NCI-H82 treated with DMSO at 0.1 percent for 48 hours (cell line): ENCODE results near the gene MTUS2.

ENCODE experiments used
- DNase-seq: peaks from one replicate; lab custom pipeline; 2025; ENCODE audit not compliant: unreplicated experiment; lab: John Stamatoyannopoulos, UW

MTUS2 gene

DNA sequence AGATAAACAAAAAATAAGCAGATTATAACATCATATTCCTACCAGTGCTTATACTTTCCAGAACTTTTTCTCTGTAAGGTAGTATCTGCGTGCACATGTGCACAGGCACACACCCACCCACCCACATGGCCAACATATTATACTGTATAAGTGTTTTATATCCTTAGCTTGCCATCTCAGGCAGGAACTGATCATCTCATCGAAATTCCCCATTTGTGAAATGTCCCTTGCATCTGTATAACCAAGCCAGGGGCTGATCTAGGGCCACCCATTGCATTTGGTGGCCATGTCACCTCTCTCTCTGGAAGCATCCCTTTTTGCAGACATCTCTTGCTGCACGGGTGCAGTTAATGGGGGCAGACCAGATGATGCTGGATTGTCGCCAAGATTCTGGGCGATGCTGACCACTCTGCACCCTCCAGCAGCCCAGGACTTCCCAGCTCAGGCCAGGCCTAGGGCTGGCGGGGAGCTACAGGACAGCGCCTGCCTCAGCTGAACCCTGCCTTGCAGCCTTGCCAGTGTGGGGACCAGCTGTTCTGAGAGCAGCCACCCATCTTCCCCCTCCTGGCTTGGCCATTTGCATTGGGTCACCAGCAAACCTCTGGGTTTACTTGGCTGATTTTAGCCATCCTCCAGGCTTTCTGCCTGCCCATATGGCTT, 679.5 kb downstream of the MTUS2 start:
- DNase-seq: no peak

DNA sequence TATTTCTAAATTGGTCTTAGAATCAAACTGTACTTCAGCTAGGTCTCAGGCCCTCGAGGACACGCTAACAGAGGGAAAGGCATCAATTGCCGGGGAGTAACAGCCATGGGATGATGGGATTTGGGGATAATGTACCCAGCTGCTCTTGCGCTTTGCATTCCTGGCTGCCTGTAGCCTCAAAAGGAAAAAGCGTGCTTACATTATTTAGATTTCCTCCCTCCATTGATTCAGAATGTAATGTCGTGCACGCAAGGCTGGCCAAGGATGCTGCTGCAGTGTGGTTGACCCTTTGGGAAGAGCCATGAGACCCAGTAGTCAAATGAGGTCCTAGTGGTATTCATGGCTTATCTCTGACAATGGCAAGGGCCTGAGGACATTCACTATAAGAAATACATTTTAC, 680.2 kb downstream of the MTUS2 start:
- DNase-seq: no peak

DNA sequence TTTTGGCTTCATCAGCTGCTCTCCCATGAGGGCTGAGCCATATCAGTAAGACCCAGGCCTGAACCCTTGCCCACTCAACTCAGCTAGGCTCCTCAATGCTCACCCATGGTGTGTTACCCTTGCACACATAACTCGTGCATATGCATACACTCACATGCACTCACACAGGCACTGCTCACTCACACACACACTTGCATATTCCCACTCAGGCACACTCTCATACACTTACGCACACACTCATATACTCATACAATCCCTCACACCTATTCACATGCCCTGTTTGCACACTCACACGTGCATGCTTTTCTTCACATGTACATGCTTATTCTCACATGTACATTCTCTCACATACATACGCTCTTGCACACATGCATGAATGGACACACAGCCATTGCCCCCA, 681.5 kb downstream of the MTUS2 start:
- no peak for DNase-seq

DNA sequence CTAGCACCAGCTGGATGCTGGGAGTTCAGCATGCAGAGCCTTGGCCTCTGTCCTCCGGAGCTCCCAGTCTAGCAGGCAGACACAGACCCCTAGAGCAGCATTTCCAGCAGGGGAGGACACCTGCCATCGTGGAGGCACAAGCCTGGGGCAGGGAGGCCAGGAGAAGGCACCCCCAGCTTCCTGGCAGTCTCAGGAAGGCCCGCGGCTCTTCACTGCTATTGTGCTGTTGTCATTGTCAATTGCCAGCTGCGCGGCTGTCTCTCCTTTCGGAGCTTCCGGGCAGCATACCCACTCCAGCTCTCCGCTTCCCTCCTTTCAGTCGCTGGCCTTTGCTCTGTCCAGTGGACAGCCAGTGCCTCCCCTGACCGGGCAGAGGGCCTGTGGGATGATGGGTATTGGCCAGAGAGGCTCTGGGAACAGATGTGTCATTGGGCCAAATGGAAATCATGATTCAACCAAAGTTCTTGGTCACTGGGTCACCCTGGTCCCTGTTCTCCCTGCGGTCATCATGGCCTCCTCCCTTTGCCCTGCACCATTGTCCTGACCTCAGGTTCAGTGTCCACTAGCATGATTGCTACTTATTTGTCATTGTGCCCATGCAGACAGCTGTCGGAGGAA, 682.4 kb downstream of the MTUS2 start:
- no peak for DNase-seq

DNA sequence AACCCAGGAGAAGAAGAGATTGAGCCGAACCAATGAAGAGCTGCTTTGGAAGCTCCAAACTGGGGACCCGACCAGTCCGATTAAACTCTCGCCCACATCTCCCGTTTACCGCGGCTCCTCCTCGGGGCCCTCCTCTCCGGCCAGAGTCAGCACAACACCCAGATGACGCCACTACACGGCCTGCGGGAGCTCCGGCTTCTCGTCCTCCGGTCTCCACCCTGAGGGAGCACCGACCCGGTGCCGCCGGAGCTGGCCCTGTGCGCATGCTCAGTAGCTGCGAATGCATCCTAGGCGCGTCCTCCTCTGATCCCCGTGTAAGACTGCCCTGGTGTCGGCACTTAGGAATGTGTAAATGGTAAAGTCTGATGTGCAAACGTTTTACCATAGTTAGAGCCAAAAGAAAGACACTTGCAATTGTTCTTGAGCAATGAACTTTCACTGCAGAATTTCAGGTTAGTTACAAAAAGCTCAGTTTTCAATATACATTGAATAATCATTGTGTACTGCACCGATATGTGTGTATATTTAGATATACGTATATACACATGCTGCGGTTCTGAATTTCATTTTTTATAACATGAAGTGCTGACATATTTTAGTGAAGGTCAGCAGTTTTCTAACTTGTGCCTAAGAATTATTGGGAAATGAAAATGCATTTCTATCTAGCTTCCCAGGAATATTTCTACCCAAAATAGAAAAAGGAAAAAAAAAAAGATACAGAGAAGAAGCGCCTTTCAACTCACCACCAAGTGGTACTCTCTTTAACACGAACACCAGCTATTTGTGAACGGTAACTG, 683.1 kb downstream of the MTUS2 start:
- DNase-seq: no peak

DNA sequence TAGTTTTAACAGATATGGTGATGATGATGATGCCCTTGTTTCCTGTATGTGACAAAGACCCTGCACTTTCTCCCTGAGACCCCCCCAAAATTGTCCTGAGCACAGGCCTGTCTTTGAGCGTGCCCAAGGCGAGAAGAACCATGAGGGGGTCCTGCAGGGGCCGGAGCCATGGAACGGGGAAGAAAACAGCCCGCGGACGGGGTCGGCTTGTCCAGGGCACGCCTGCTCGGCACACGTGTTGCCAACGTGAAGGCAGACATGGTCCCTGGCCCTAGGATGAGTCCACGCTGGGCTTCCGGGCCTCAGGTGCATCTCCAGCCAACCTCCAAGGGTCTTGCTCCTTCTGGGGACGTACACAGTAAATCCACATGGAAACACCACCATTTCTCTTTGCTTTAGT, 684.6 kb downstream of the MTUS2 start:
- no peak for DNase-seq

DNA sequence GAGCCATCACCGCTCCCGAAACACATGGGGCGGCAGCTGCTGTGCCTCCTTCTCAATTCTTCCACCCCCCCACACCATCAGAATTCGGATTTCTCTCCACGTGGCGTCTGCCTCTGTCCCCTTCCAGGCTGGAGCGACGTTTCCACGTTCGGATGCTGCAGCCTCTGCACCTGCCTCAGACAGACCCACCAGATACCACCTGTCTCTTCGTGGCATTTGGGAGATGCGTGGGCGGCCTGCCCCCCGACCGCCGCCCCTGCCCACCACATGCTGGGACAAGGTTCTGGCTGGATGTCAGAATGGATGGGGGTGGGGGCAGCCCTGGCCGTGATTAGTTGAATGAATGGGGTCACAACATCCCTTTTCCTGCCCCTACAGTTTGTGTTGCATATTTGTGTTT, 685.4 kb downstream of the MTUS2 start:
- no peak for DNase-seq

DNA sequence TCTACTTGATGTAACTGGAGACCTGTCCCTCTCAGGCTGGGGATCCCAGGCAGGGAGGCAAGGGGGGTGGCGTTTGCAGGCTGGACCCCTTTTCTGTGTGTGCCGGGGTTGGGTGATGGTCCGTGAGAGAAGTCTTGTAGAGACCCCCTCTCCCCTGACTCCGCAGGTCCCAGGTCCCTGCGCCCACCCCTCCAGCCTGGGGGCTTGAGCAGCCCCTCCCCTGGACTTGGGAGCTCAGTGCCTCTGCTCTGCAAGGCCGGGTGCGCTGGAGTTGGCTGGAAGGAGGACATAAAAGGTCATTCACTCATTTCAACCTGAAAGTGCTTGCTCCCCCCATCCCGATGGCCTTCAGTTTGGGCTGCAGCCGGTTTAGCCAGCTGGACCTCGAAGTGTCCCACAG, 685.8 kb downstream of the MTUS2 start:
- no peak for DNase-seq

DNA sequence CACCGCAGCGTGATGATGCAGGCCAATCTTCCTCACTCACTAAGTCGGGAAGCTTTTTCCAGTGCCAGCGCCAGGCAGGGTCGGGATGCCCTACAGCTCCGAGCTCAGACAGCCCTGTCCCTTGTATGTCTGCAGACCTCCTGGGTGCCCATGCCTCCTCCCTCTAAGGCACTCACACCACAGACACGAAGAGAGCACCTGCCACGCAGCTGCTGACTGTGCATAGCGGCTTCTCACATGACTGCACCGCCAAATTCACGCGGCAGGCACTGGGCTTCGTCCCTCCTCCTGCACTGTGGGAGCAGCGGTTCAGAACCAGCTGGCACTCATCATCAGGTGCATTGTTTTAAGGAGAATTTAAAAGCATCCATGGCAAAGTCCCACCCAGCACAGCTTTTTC, 687.2 kb downstream of the MTUS2 start:
- no peak for DNase-seq

DNA sequence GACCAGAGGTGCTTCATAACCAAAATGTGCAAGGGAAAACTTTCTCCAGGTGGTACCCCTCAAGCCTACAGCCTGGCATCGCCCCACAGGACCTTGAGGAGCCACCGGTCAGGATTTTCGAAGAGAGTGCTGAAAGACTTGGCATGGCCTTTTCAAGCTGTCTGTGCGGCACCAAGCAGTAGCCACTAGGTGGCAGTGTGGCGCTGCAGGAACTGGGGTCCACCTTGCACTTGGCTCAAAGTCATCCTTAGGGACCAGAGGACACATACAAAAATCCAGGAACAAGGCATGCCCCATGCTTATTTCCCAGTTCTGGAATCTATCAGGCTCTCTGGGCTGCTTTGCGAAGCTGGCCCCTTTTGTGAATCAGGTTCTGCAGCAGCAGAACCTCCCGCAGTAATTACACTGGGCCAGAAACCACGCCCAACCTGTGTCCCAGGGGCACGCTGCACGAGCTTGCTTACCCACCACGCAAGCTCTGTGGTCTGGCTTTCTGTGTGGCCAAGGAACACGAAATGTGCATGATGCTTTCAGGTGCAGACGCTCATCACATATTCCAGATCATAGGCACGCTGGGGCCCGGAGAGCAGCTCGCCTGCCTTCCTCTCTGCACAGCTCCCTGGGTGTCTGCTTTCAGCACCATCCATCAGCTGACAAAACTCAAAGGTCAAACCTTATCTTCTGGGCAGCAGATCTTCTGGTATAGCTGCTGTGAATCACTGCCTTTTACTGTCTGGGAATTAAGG, 688.2 kb downstream of the MTUS2 start:
- DNase-seq: peak; percentile 19

DNA sequence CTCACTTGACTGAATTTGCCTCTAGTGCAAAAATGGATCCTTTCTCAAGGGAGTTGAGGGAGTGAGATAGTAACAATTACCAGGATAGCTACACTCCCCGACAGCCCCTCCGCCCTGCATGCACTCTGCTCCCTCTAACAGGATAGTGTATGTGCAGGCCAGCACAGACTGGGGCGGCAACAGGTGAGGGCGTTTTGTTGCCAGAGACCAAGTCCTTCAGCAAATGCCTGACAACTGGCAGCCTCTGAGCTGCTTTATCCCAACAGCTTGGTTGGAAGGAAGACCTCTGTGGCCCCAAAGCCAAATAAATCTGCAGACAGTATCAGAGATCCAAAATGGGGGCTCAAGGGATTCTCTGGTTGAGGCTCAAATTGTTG, 688.7 kb downstream of the MTUS2 start:
- no peak for DNase-seq

DNA sequence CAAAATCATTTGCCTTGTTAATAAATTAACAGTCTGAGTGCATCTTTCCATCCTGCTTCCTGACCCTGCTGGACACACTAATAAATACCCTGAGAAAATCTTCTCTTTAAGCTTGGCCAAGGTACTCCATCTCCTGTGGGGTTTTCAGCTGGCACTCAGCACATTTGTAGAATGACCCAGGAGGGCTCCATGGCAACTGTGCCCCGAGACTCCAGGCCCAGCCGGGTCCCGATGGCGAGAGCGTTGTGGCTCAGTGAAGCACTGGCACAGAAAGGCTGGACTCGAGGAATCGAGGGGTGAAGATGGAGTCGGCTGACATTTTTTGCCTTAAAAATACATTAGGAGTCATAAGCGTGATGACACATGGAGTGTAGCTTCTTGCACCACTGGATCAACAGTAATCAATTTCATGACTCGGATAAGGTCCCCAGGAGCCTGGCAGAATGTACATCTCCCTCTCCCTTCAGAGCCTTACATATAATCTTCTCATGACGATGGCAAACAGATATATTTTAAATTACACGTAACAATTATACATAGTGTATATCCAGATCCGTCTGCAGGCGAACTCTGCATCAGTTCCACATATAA, 690.0 kb downstream of the MTUS2 start:
- no peak for DNase-seq

DNA sequence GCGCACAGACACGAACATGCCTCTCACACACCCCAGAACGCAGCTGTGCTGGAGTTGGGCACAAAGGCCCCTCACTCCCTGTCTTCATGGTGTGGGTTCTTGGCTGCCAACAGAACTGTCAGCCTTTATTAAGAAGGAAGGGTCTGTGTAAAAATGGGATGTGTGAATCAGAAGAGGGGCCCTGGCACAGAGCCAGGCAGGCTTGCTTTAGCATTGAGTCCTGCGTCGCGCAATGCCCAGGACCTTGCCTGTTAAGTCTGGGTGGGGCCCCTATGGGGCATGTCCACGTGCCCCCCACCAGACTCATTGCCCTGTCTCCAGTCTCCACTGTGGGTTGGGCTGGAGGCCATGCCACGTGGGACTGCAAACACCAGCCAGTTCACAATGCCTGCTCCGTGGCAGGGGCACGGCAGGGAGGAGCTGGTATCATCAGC, 690.5 kb downstream of the MTUS2 start:
- no peak for DNase-seq

DNA sequence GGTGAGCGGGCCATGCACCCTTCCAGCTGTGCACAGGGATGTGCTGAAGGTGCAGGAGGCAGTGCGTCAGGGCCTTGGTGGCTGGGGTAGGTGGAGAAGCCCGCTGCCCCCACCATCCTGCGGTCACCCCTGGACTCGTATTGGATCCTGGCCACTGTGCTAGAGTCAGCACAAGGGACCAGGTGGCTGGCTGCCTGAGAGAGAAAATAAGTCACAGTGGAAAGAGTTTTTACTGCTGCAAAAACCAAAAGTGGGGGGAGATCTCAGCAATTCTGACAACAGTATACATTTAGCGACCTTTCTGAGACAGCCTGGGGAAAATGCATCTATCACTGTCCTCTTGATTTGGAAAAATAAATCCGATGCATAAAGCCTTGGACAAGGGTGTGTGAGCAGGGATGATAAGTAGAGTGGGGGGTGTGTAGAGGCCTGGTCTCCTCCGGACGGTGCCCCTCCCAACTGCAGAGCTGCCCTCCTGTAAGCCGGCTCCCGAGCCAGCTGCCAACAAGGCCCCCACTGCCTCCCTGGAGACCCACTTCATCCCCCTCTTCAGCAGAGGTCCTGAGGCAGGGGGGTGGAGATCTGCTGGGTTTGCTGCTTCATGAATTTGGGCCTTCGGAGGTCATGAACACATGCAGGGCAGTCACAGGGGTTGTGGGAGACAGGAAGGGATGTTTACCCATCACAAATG, 691.1 kb downstream of the MTUS2 start:
- no peak for DNase-seq

DNA sequence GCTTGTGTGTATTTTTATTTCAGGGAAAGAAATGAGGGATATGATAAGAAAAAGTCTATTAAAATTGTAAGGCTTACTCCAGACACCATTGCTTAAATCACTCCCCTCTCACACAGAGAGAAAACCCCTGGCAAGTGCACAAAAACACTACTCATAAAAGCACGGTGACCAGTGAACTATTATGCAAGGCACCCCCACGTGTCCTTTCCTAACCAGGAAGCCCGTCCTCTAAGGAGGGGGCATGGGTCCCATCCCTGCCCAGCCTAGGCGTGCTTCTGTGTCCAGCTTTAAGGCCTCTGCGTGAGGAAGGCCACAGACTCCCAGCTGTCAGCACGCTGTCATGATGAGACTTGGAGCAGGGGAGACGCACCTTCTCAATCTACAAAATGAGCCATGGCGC, 691.8 kb downstream of the MTUS2 start:
- no peak for DNase-seq

DNA sequence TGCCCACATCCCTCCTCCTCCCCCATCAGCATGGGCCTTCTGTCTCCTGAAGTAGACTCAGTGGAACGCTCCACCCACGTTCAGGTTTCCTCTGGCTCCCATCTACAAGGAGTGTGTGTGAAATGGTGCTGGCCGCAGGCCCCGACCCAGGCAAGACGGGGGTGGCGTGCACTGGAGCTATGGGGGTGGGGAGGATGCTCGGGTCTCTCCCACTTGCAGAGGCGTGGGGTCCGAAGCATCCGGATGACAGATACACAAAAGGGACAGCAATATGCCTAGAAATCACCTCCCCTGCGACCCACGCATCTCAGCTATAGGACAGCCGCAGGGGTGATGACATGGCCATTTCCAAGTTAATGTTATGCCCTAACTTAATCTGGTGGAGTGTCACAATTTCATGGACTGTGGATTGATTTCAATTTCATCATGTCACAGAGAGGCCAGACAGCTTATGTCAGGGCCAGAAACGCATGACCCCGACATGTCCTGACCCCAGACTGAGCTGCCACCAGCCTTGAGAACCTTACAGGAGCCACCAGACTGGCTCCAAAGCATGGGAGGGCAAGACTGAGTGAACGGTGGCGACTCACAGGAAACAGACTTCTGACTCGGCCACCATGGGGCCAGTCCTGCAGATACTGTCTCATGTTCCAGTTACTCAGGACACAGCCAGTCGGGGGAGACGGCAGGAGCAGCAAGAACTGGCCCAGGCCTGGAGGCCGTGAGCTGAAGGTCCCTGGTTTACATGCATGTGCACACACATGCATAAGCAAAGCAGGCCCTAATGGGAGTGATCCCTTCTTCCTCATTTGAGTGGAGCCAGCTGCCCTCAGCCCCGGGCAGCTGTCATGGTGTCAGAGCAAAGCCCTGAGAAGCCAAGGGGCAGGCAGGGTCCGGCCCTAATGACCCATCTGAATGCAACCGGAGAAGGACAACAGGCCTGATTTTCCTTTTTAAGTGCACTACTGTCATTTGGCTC, 693.2 kb downstream of the MTUS2 start:
- DNase-seq: no peak

DNA sequence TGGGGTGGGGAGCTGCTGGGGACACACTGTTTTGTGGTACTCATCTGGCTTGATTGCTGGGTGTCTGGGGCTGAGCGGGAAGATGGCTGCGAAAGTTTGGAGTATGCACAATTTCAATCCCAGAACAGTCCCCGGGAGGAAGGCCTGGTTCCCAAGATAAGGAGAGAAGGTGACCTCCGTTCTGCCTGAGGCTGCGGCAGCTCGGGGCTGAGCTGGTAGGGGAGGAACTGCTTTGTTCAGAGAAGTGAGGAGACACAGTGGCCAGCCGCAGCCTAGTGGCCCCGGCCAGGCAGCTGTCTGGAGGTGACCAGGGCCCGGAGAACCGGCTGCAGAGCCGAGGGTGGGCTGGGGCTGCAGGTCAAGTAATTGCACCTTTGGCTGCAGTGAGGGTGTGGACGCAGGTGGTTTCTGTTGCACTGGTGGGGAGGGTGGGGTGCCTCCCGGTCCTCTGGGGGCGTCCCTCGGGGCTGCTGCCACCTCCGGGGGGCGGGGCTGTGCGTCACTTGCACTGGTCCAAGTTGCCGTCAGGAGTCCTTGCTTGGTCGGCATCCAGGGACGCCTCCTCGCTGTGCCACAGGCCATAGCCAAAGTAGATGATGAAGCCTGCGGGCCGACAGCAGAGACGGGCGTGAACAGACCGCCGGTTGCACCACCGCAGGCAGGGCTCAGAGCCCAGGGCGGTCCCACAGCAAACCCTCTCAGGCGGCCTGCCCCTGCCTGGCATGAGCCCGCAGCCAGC, 694.0 kb downstream of the MTUS2 start:
- DNase-seq: no peak

DNA sequence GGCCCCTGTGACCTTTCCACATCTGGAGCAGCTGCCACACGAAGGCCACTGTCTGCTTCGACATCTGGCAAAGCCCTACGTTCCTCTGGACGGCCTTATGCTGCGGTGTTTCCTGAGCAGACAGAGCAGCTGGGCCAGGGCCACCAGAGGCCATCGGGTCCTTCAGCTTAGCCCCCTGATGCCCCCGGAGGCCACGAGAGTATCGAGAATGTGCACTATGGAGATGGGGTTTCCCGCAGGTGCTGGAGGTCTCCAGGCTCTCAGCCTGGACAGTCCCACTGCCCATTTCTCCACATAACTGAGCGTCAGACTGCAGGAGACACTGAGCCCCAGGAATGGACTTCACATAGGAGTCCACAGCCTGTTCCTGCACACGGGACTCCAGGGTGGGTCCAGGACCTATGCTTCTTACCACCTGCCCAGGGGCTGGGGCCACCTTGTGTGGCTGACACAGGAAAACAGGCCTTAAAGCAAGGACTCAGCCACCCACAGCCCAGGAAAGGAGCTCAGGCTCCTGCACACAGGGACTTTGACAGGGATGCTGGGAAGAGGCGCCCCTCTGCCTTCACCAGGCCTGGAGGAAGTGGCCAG, 694.7 kb downstream of the MTUS2 start:
- no peak for DNase-seq
